ENCODE measurements around the gene TMED7. TPM values are rescaled to one million over a fixed set of nuclear protein-coding genes. Genes with fewer than 3 reads are reported as not detected.
A peak's percentile ranks its signal among the peaks of the same experiment; 100 is the strongest.

Gene TMED7
- total and polyA plus RNA-seq, 2 of the 13 experiments (the other 11 are each of a cell fraction or from before 2014, with no cell fraction given): 58.0 to 113 TPM

- no peak overlapping the region for H3K27ac ChIP-seq (ENCODE audit: extremely low read length, insufficient read depth, low read length)
- ATAC-seq (no peak), FAIRE-seq (no peak), DNase-seq (ENCODE audit: low spot score) (no peak)
- H3K27me3 ChIP-seq (ENCODE audit: control insufficient read depth in 1 of 2, insufficient read depth in 2 of 2, low read length in 2 of 2): no peaks in the 10 kb centered on the region
- H3K9me3 ChIP-seq (ENCODE audit: low read length): no peaks in the 10 kb centered on the region
- TF ChIP-seq ZNF644 (CRISPR knock-in tag; IDR thresholded peaks at IDR 0.05; ENCODE audit: low read depth) (no peak), ELF4 (CRISPR knock-in tag; IDR thresholded peaks at IDR 0.05; ENCODE audit: borderline replicate concordance) (no peak), MAFK (conservative IDR thresholded peaks at IDR 0.05 in 1 of 2, IDR thresholded peaks at IDR 0.05 in 1 of 2; ENCODE audit: low read length in 2 of 2) (peak in 1 of 2 experiments; percentile 36; a peak in 2 of 4 replicates)
- in situ Hi-C loops (cut with HindIII; ENCODE audit: extremely low pct_ligation_motif_present, low pct_unique_long_range_greater_than_20kb): no loop called here
- H3K4me2 ChIP-seq (ENCODE audit: low read depth, low read length): no peak overlapping the region
- H3K4me1 ChIP-seq (ENCODE audit: insufficient read depth, low read length): no peaks in the 10 kb centered on the region
- no peak overlapping the region for H2AFZ ChIP-seq (ENCODE audit: low read length)
- no peak overlapping the region for H3K9ac ChIP-seq (ENCODE audit: insufficient read depth, low read depth, low read length)
- H4K20me1 ChIP-seq (ENCODE audit: insufficient read depth, low read length): no peaks in the 10 kb centered on the region
- no TSS peak for BruUV-seq (replicated peaks)
- H3K4me3 ChIP-seq (replicated peaks in 1 of 3; ENCODE audit: insufficient read depth in 1 of 3, low read depth in 2 of 3, low read length in 3 of 3): no peak overlapping the region
- no peaks in the 10 kb centered on the region for H3K79me2 ChIP-seq (ENCODE audit: insufficient read depth, low read length)
- intact Hi-C loops (cut with micrococcal nuclease; ENCODE audit: unreplicated experiment): no loop called here
- ChIA-PET POLR2A (no interaction called here), CTCF (ENCODE audit: low intra/inter-chr PET ratio, low total read pairs) (no interaction called here)
- H3K36me3 ChIP-seq (replicated peaks in 1 of 2; ENCODE audit: control insufficient read depth in 1 of 2, insufficient read depth in 2 of 2, low read length in 2 of 2): no peaks in the 10 kb centered on the region
- WGBS (ENCODE audit: low lambda C conversion rate): 0% methylated on average over 1 of the region's 1 CpG
These were observed 47.8 kb upstream of the TMED7 start for GRCh38 chr5:115673596-115673995.

GRCh38 chr5:115671939-115672338, 46.1 kb upstream of the TMED7 start:
- Histone ChIP-seq H3K27me3 (ENCODE audit: control insufficient read depth in 1 of 2, insufficient read depth in 2 of 2, low read length in 2 of 2) (no peaks in the 10 kb centered on the region), H3K4me3 (replicated peaks in 1 of 3; ENCODE audit: insufficient read depth in 1 of 3, low read depth in 2 of 3, low read length in 3 of 3) (no peak overlapping the region), H3K36me3 (replicated peaks in 1 of 2; ENCODE audit: control insufficient read depth in 1 of 2, insufficient read depth in 2 of 2, low read length in 2 of 2) (no peaks in the 10 kb centered on the region), H3K27ac (ENCODE audit: extremely low read length, insufficient read depth, low read length) (no peak overlapping the region), H3K79me2 (ENCODE audit: insufficient read depth, low read length) (no peaks in the 10 kb centered on the region), H3K4me1 (ENCODE audit: insufficient read depth, low read length) (no peaks in the 10 kb centered on the region), H4K20me1 (ENCODE audit: insufficient read depth, low read length) (no peaks in the 10 kb centered on the region), H3K4me2 (ENCODE audit: low read depth, low read length) (no peak overlapping the region), H3K9ac (ENCODE audit: insufficient read depth, low read depth, low read length) (no peak overlapping the region), H3K9me3 (ENCODE audit: low read length) (peaks cover 4% of the 10 kb centered on the region; the same call in 1 of the 2 replicates), H2AFZ (ENCODE audit: low read length) (no peak overlapping the region)
- no peak for TF ChIP-seq EHMT2 (IDR thresholded peaks at IDR 0.05; ENCODE audit: borderline replicate concordance, low read depth, low read length)
- TF ChIP-seq AFF4 (CRISPR knock-in tag; IDR thresholded peaks at IDR 0.05): no peak
- TF ChIP-seq RFX1 (IDR thresholded peaks at IDR 0.05): no peak
- TF ChIP-seq SMAD3 (CRISPR knock-in tag; IDR thresholded peaks at IDR 0.05): no peak
- no peak for TF ChIP-seq PRPF4 (IDR thresholded peaks at IDR 0.05; ENCODE audit: low read depth, low read length, poor library complexity, severe bottlenecking)
- TF ChIP-seq KLF13 (CRISPR knock-in tag; IDR thresholded peaks at IDR 0.05): no peak
- no peak for TF ChIP-seq ZNF317 (CRISPR knock-in tag; IDR thresholded peaks at IDR 0.05)
- no peak for TF ChIP-seq ZNF83 (CRISPR knock-in tag; IDR thresholded peaks at IDR 0.05; ENCODE audit: borderline replicate concordance)
- TF ChIP-seq MATR3 (CRISPR knock-in tag; IDR thresholded peaks at IDR 0.05): no peak
- TF ChIP-seq MTA1 (CRISPR knock-in tag; IDR thresholded peaks at IDR 0.05; ENCODE audit: borderline replicate concordance): no peak
- no peak for TF ChIP-seq SMARCE1 (IDR thresholded peaks at IDR 0.05; ENCODE audit: borderline replicate concordance)
- TF ChIP-seq ZNF776 (CRISPR knock-in tag; IDR thresholded peaks at IDR 0.05): no peak
- TF ChIP-seq RFX5 (IDR thresholded peaks at IDR 0.05; ENCODE audit: low read depth, low read length): no peak
- TF ChIP-seq IKZF5 (CRISPR knock-in tag; IDR thresholded peaks at IDR 0.05): no peak
- no peak for DNase-seq (ENCODE audit: low spot score)
- ChIA-PET CTCF (ENCODE audit: low intra/inter-chr PET ratio, low total read pairs) (no interaction called here), POLR2A (no interaction called here)
- 0% methylated on average over 1 of the region's 1 CpG for WGBS (ENCODE audit: low lambda C conversion rate)
- intact Hi-C loops (cut with micrococcal nuclease; ENCODE audit: unreplicated experiment) (no loop called here), in situ Hi-C loops (cut with HindIII; ENCODE audit: extremely low pct_ligation_motif_present, low pct_unique_long_range_greater_than_20kb) (no loop called here)
- BruUV-seq (replicated peaks): no TSS peak
- no peak for ATAC-seq
- no peak for FAIRE-seq

Data from HepG2 (cell line).